ENCODE data around the gene GRK3.

GRK3 gene

GRCh38 chr22:25741692-25742626 is 177.5 kb downstream of the GRK3 start, which contains the start of gene MYO18B:
Gene MYO18B (plus strand): TSS chr22:25742188. CDS start chr22:25761093, 18,905 bp downstream.
- DNase-seq, result no peak

- no peak for DNase-seq
Measured at GRCh38 chr22:25742918-25743708, 178.6 kb downstream of the GRK3 start.

- no peak for DNase-seq
Measured at GRCh38 chr22:25744694-25745093, 180.2 kb downstream of the GRK3 start.

GRCh38 chr22:25745341-25746011 is 181.0 kb downstream of the GRK3 start:
- DNase-seq, result no peak

GRCh38 chr22:25746012-25746373 is 181.5 kb downstream of the GRK3 start:
- DNase-seq, result no peak

- DNase-seq, result peak in 1 of 3 experiments; percentile 3
Measured at GRCh38 chr22:25747245-25747944, 182.9 kb downstream of the GRK3 start.

GRCh38 chr22:25748140-25748539 is 183.7 kb downstream of the GRK3 start:
- no peak for DNase-seq

GRCh38 chr22:25748704-25749103 is 184.2 kb downstream of the GRK3 start:
- no peak for DNase-seq

GRCh38 chr22:25749420-25750169 is 185.1 kb downstream of the GRK3 start:
- no peak for DNase-seq

GRCh38 chr22:25750569-25751173 is 186.2 kb downstream of the GRK3 start:
- no peak for DNase-seq

- DNase-seq, result no peak
Measured at GRCh38 chr22:25751174-25751581, 186.7 kb downstream of the GRK3 start.

- no peak for DNase-seq
Measured at GRCh38 chr22:25752615-25753214, 188.2 kb downstream of the GRK3 start.

GRCh38 chr22:25753252-25753651 is 188.8 kb downstream of the GRK3 start:
- no peak for DNase-seq

GRCh38 chr22:25754527-25755202 is 190.2 kb downstream of the GRK3 start:
- no peak for DNase-seq

GRCh38 chr22:25757686-25758085 is 193.2 kb downstream of the GRK3 start:
- DNase-seq, result no peak

GRCh38 chr22:25758316-25758715 is 193.8 kb downstream of the GRK3 start:
- no peak for DNase-seq

GRCh38 chr22:25759825-25760231 is 195.4 kb downstream of the GRK3 start:
- DNase-seq, result no peak

GRCh38 chr22:25760294-25760693 is 195.8 kb downstream of the GRK3 start:
- DNase-seq, result no peak

- no peak for DNase-seq
Measured at GRCh38 chr22:25760848-25761595, 196.5 kb downstream of the GRK3 start.

GRCh38 chr22:25762147-25762546 is 197.7 kb downstream of the GRK3 start:
- no peak for DNase-seq

All from NCI-H1417 (cell line).